GM18505 (cell line): ENCODE results near the gene PNISR.
"Not testable (repeated sequence)": the region's sequence is repeated elsewhere in the genome, so short reads cannot be mapped to it uniquely, and the experiment has no call there.

Source experiments
- ATAC-seq: cut with Tn5 transposase; IDR thresholded peaks from one replicate; pipeline ENCODE4 v1.9.1; 2021; ENCODE audit not compliant: unreplicated experiment
- POLR2A ChIP-seq: IDR thresholded peaks from 4 replicates; pipeline ENCODE4 v1.6.1; 2011; ENCODE audit warnings: borderline replicate concordance; ENCODE audit not compliant: insufficient read depth, insufficient read length; ENCODE audit errors: extremely low read depth

Gene PNISR

GRCh38 chr6:99424761-99425646, at the start of gene PNISR:
TSS of gene PNISR (minus strand) at chr6:99425308. CDS start at chr6:99414659, 10,649 bp downstream.
- TF ChIP-seq POLR2A, result peak; percentile 82
- peak; percentile 86 for ATAC-seq

GRCh38 chr6:99473730-99474129, 48.6 kb upstream of the PNISR start:
- no peak for TF ChIP-seq POLR2A
- no peak for ATAC-seq

GRCh38 chr6:99471638-99472037, 46.5 kb upstream of the PNISR start:
- ATAC-seq, result no peak
- TF ChIP-seq POLR2A, result no peak

GRCh38 chr6:99467509-99468106, 42.5 kb upstream of the PNISR start:
- no peak for TF ChIP-seq POLR2A
- no peak for ATAC-seq

- ATAC-seq, result not testable (repeated sequence)
These were observed 34.0 kb upstream of the PNISR start for GRCh38 chr6:99459133-99459532.

GRCh38 chr6:99458319-99458718, 33.2 kb upstream of the PNISR start:
- ATAC-seq, result no peak
- TF ChIP-seq POLR2A, result no peak

- ATAC-seq, result no peak
- TF ChIP-seq POLR2A, result no peak
These were observed 21.0 kb upstream of the PNISR start for GRCh38 chr6:99446076-99446475.

GRCh38 chr6:99434702-99435530, 9.8 kb upstream of the PNISR start:
- no peak for TF ChIP-seq POLR2A
- ATAC-seq, result peak; percentile 72

GRCh38 chr6:99432877-99433276, 7.8 kb upstream of the PNISR start:
- ATAC-seq, result no peak
- no peak for TF ChIP-seq POLR2A

GRCh38 chr6:99431901-99432300, 6.8 kb upstream of the PNISR start:
- no peak for TF ChIP-seq POLR2A
- ATAC-seq, result no peak

- no peak for ATAC-seq
- no peak for TF ChIP-seq POLR2A
These were observed 2.9 kb upstream of the PNISR start for GRCh38 chr6:99427988-99428387.

- no peak for ATAC-seq
- TF ChIP-seq POLR2A, result no peak
These were observed 1.3 kb upstream of the PNISR start for GRCh38 chr6:99426451-99426757.

GRCh38 chr6:99425647-99426450, 741 bp upstream of the PNISR start:
- no peak for TF ChIP-seq POLR2A
- peak; percentile 53 for ATAC-seq
